NCI-H82 treated with DMSO at 0.1 percent for 48 hours (cell line): ENCODE data around the gene ALKBH8.
"Not testable (repeated sequence)": the region's sequence is repeated elsewhere in the genome, so short reads cannot be mapped to it uniquely, and the experiment has no call there.

Experiments used
- DNase-seq: peaks from one replicate; lab custom pipeline; 2025; ENCODE audit not compliant: unreplicated experiment; lab: John Stamatoyannopoulos, UW

Gene ALKBH8

GRCh38 chr11:107565219-107565937, at the start of gene ALKBH8:
Gene ALKBH8 (minus strand): TSS chr11:107565735. CDS start chr11:107560893, 4,842 bp downstream.
- DNase-seq = peak; percentile 40

GRCh38 chr11:107612445-107612844, 46.9 kb upstream of the ALKBH8 start:
- no peak for DNase-seq

- DNase-seq = no peak
Measured at GRCh38 chr11:107609400-107610218, 44.1 kb upstream of the ALKBH8 start.

- DNase-seq = no peak
Measured at GRCh38 chr11:107608809-107609208, 43.3 kb upstream of the ALKBH8 start.

- peak; percentile 3 for DNase-seq
Measured at GRCh38 chr11:107606141-107606540, 40.6 kb upstream of the ALKBH8 start.

GRCh38 chr11:107605061-107606006, 39.8 kb upstream of the ALKBH8 start:
- no peak for DNase-seq

- DNase-seq = no peak
Measured at GRCh38 chr11:107598225-107599139, 32.9 kb upstream of the ALKBH8 start.

- no peak for DNase-seq
Measured at GRCh38 chr11:107594736-107595135, 29.2 kb upstream of the ALKBH8 start.

- DNase-seq = no peak
Measured at GRCh38 chr11:107593951-107594350, 28.4 kb upstream of the ALKBH8 start.

- DNase-seq = no peak
Measured at GRCh38 chr11:107592813-107593212, 27.3 kb upstream of the ALKBH8 start.

- no peak for DNase-seq
Measured at GRCh38 chr11:107592231-107592590, 26.7 kb upstream of the ALKBH8 start.

- no peak for DNase-seq
Measured at GRCh38 chr11:107591378-107592230, 26.1 kb upstream of the ALKBH8 start.

GRCh38 chr11:107590460-107591377, 25.2 kb upstream of the ALKBH8 start, which contains the start of gene ELMOD1:
Gene ELMOD1 (plus strand): TSS chr11:107591147. CDS start chr11:107618190, 27,043 bp downstream.
- DNase-seq = no peak

- DNase-seq = no peak
Measured at GRCh38 chr11:107587306-107587979, 21.9 kb upstream of the ALKBH8 start.

- DNase-seq = no peak
Measured at GRCh38 chr11:107583629-107584195, 18.2 kb upstream of the ALKBH8 start.

- no peak for DNase-seq
Measured at GRCh38 chr11:107581147-107581546, 15.6 kb upstream of the ALKBH8 start.

GRCh38 chr11:107579169-107579568, 13.6 kb upstream of the ALKBH8 start:
- not testable (repeated sequence) for DNase-seq
